AG09309 (cell line): ENCODE data around the gene GPR137.
"Not testable (repeated sequence)": the region's sequence is repeated elsewhere in the genome, so short reads cannot be mapped to it uniquely, and the experiment has no call there.

Experiments used
- DNase-seq: peaks from one replicate; pipeline ENCODE4 v3.0.0-alpha.2; 2010; ENCODE audit warnings: low read depth
- H3K4me3 ChIP-seq: 2 replicates; pipeline ENCODE4 v1.5.1; 2011; ENCODE audit warnings: mild to moderate bottlenecking, low read depth, low read length, moderate library complexity; ENCODE audit not compliant: control insufficient read depth
- TF ChIP-seq, protein P1 (sequence below): IDR thresholded peaks from 2 replicates; pipeline ENCODE4 v1.5.1; 2011; ENCODE audit warnings: mild to moderate bottlenecking, low read depth, low read length, inconsistent platforms; ENCODE audit not compliant: insufficient read depth, control insufficient read depth; ENCODE audit errors: missing control alignments

Gene GPR137

GRCh38 chr11:64245797-64246620 lies 39.6 kb upstream of the GPR137 start:
- DNase-seq, result peak; percentile 59
- TF ChIP-seq, protein P1, sequence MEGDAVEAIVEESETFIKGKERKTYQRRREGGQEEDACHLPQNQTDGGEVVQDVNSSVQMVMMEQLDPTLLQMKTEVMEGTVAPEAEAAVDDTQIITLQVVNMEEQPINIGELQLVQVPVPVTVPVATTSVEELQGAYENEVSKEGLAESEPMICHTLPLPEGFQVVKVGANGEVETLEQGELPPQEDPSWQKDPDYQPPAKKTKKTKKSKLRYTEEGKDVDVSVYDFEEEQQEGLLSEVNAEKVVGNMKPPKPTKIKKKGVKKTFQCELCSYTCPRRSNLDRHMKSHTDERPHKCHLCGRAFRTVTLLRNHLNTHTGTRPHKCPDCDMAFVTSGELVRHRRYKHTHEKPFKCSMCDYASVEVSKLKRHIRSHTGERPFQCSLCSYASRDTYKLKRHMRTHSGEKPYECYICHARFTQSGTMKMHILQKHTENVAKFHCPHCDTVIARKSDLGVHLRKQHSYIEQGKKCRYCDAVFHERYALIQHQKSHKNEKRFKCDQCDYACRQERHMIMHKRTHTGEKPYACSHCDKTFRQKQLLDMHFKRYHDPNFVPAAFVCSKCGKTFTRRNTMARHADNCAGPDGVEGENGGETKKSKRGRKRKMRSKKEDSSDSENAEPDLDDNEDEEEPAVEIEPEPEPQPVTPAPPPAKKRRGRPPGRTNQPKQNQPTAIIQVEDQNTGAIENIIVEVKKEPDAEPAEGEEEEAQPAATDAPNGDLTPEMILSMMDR, result no peak
- peak overlapping the region; percentile 95 for H3K4me3 ChIP-seq

DNA sequence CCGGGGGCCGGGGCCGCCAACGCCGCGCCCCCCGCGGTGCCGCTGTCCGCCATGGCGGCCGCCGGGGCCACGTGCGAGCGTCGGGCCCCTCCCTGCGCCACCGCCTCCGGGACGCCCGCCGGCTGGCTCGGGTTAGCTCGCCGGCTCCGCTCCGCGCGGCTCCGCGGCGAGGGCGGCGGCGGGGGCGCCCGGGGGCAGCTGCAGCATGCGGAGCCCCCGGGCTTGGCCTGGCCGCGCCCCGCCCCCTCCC lies 39.1 kb upstream of the GPR137 start:
- peak overlapping the region; percentile 95 for H3K4me3 ChIP-seq
- not testable (repeated sequence) for DNase-seq

GRCh38 chr11:64246871-64247728 lies 38.5 kb upstream of the GPR137 start, which contains the start of gene PPP1R14B:
TSS of gene PPP1R14B (minus strand) at chr11:64246943. CDS start at chr11:64246673, 270 bp downstream.
- TF ChIP-seq, protein P1, result no peak
- H3K4me3 ChIP-seq, result peak within 1 kb of the TSS; percentile 95
- no peak for DNase-seq

- H3K4me3 ChIP-seq, result peak overlapping the region; percentile 81
- TF ChIP-seq, protein P1, result no peak
- no peak for DNase-seq
These were observed 37.7 kb upstream of the GPR137 start for GRCh38 chr11:64247729-64248531.

DNA sequence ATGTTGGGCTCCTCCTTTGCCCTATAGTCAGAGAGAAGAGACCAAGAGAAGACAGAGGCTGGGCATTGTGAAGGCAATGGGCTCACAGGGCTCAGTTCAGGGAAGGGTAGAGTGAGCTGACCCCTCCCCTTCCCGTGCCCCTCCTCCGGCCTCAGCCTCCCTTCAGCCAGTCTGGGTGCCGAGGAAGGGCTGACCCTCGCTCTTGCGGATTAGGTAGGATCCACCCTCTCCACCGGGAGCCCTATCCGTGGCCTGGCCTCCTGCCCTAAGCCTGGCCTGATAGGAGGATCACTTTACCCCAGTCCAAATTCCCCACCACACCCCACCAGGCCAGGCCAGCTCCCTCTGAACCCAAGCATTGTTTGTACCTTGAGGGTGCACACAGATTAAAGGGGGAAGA lies 37.1 kb upstream of the GPR137 start:
- DNase-seq, result no peak
- no peak overlapping the region for H3K4me3 ChIP-seq
- TF ChIP-seq, protein P1, result no peak

DNA sequence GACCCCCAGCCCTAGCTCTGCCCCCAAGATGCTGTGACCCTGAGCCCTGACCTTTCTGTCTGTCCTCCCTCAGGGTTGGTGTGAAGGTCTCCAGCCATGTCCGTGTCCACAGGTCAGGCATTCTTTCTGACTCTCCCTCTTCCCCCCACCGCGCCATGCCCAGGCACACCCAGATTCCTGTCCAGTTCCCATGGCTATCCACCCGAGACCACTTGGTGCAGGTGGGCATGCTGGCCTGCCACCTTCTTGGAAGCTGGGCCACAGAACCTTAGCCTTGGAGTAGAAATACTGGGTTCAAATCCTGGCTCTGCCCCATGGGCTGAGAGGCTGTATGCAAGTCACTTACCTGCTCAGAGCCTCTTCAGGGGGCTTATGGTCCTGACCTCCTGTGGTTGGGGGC lies 36.6 kb upstream of the GPR137 start:
- TF ChIP-seq, protein P1, result no peak
- no peak for DNase-seq
- H3K4me3 ChIP-seq, result no peak overlapping the region
